Natural killer cell treated with Interleukin-12 subunit alpha and Interleukin-12 subunit beta and Interleukin-15 and Interleukin-18, amount 100 ng/mL, for 72 hours (primary cell): ENCODE measurements around the gene ABCF1. TPM values are rescaled to one million over a fixed set of nuclear protein-coding genes. Genes with fewer than 3 reads are reported as not detected.

Experiments used
- total RNA-seq, 2 donors: library from RNA; stranded (reverse); gene quantifications; one replicate each; pipeline ENCODE4 v1.2.3, GENCODE V29; 2022

The ABCF1 gene
- total RNA-seq, 2 donors from 2014 or later: 94.8 to 122 TPM

Other genes starting within 250 kb of the ABCF1 start
- gene TRIM39, start 244.5 kb upstream of the ABCF1 start, total RNA-seq: 10 to 100 TPM; 16.6 to 21.4 TPM
- 10 to 100 TPM; 23.2 to 37.8 TPM for gene RPP21, start 226.3 kb upstream of the ABCF1 start, total RNA-seq
- 100 to 1,000 TPM; 355 to 567 TPM for gene HLA-E, start 81.9 kb upstream of the ABCF1 start, total RNA-seq
- 10 to 100 TPM; 59.8 to 70.5 TPM for gene GNL1, start 15.0 kb upstream of the ABCF1 start, total RNA-seq
- 10 to 100 TPM; 13.0 to 23.8 TPM for gene PRR3, start 14.1 kb upstream of the ABCF1 start, total RNA-seq
- gene PPP1R10, start 45.8 kb downstream of the ABCF1 start, total RNA-seq: 100 to 1,000 TPM in 1 of 2 donors, 10 to 100 TPM in 1; 97.9 to 119 TPM
- 10 to 100 TPM; 43.9 to 58.4 TPM for gene MRPS18B, start 46.4 kb downstream of the ABCF1 start, total RNA-seq
- gene ATAT1, start 55.4 kb downstream of the ABCF1 start, total RNA-seq: 10 to 100 TPM in 1 of 2 donors, 1 to 10 TPM in 1; 7.3 to 15.8 TPM
- 10 to 100 TPM; 29.6 to 32.5 TPM for gene C6orf136, start 75.7 kb downstream of the ABCF1 start, total RNA-seq
- gene DHX16, start 101.6 kb downstream of the ABCF1 start, total RNA-seq: 10 to 100 TPM; 50.7 to 64.2 TPM
- 100 to 1,000 TPM; 168 to 271 TPM for gene PPP1R18, start 115.2 kb downstream of the ABCF1 start, total RNA-seq
- gene NRM, start 119.5 kb downstream of the ABCF1 start, total RNA-seq: 10 to 100 TPM; 11.7 to 24.2 TPM
- 100 to 1,000 TPM in 1 of 2 donors, 10 to 100 TPM in 1; 64.1 to 118 TPM for gene MDC1, start 145.8 kb downstream of the ABCF1 start, total RNA-seq
- gene TUBB, start 148.9 kb downstream of the ABCF1 start, total RNA-seq: 1,000 to 10,000 TPM in 1 of 2 donors, 100 to 1,000 TPM in 1; 938 to 1,043 TPM
- gene FLOT1, start 171.2 kb downstream of the ABCF1 start, total RNA-seq: 100 to 1,000 TPM; 219 to 319 TPM
- 100 to 1,000 TPM; 128 to 346 TPM for gene IER3, start 173.1 kb downstream of the ABCF1 start, total RNA-seq